ENCODE measurements around the gene CLEC11A.
"Not testable (repeated sequence)": the region's sequence is repeated elsewhere in the genome, so short reads cannot be mapped to it uniquely, and the experiment has no call there.

CLEC11A gene

GRCh38 chr19:50756244-50756643 is 33.1 kb downstream of the CLEC11A start:
- H3K4me1 Mint-ChIP-seq, H3K27ac Mint-ChIP-seq, H3K36me3 Mint-ChIP-seq, H3K4me3 Mint-ChIP-seq, H3K9me3 Mint-ChIP-seq: not testable (repeated sequence)
- peaks cover 15% of the 10 kb centered on the region for H3K27me3 Mint-ChIP-seq

GRCh38 chr19:50757624-50758023 is 34.5 kb downstream of the CLEC11A start:
- H3K4me3 Mint-ChIP-seq, H3K36me3 Mint-ChIP-seq, H3K9me3 Mint-ChIP-seq, H3K4me1 Mint-ChIP-seq, H3K27ac Mint-ChIP-seq: not testable (repeated sequence)
- peaks cover 13% of the 10 kb centered on the region for H3K27me3 Mint-ChIP-seq

GRCh38 chr19:50759076-50759475 is 35.9 kb downstream of the CLEC11A start:
- not testable (repeated sequence) for H3K36me3 Mint-ChIP-seq, H3K27ac Mint-ChIP-seq, H3K9me3 Mint-ChIP-seq, H3K4me3 Mint-ChIP-seq, H3K4me1 Mint-ChIP-seq
- H3K27me3 Mint-ChIP-seq: peaks cover 13% of the 10 kb centered on the region

- Mint-ChIP-seq H3K4me3 (no peak overlapping the region), H3K4me1 (no peaks in the 10 kb centered on the region), H3K27me3 (peaks cover 16% of the 10 kb centered on the region), H3K27ac (no peak overlapping the region), H3K9me3 (no peaks in the 10 kb centered on the region), H3K36me3 (no peaks in the 10 kb centered on the region)
Measured at GRCh38 chr19:50759886-50760285, 36.7 kb downstream of the CLEC11A start.

- H3K4me1 Mint-ChIP-seq, H3K36me3 Mint-ChIP-seq, H3K27ac Mint-ChIP-seq, H3K4me3 Mint-ChIP-seq, H3K9me3 Mint-ChIP-seq: not testable (repeated sequence)
- peaks cover 11% of the 10 kb centered on the region for H3K27me3 Mint-ChIP-seq
Measured at GRCh38 chr19:50761501-50761900, 38.3 kb downstream of the CLEC11A start.

GRCh38 chr19:50763521-50763920 is 40.4 kb downstream of the CLEC11A start:
- not testable (repeated sequence) for H3K4me1 Mint-ChIP-seq, H3K4me3 Mint-ChIP-seq, H3K27me3 Mint-ChIP-seq, H3K36me3 Mint-ChIP-seq, H3K9me3 Mint-ChIP-seq, H3K27ac Mint-ChIP-seq

- H3K9me3 Mint-ChIP-seq: no peaks in the 10 kb centered on the region
- peaks cover 7% of the 10 kb centered on the region for H3K27me3 Mint-ChIP-seq
- H3K4me1 Mint-ChIP-seq: no peaks in the 10 kb centered on the region
- no peaks in the 10 kb centered on the region for H3K36me3 Mint-ChIP-seq
- no peak overlapping the region for H3K27ac Mint-ChIP-seq
- H3K4me3 Mint-ChIP-seq: no peak overlapping the region
Measured at GRCh38 chr19:50764409-50764808, 41.2 kb downstream of the CLEC11A start.

- H3K27me3 Mint-ChIP-seq, H3K27ac Mint-ChIP-seq, H3K9me3 Mint-ChIP-seq, H3K36me3 Mint-ChIP-seq, H3K4me1 Mint-ChIP-seq, H3K4me3 Mint-ChIP-seq: not testable (repeated sequence)
Measured at GRCh38 chr19:50766746-50767145, 43.6 kb downstream of the CLEC11A start.

GRCh38 chr19:50767263-50767662 is 44.1 kb downstream of the CLEC11A start:
- H3K27ac Mint-ChIP-seq, H3K36me3 Mint-ChIP-seq, H3K9me3 Mint-ChIP-seq, H3K27me3 Mint-ChIP-seq, H3K4me3 Mint-ChIP-seq, H3K4me1 Mint-ChIP-seq: not testable (repeated sequence)

- Mint-ChIP-seq H3K36me3 (no peaks in the 10 kb centered on the region), H3K27ac (no peak overlapping the region), H3K9me3 (no peaks in the 10 kb centered on the region), H3K4me1 (no peaks in the 10 kb centered on the region), H3K4me3 (no peak overlapping the region), H3K27me3 (peaks cover 10% of the 10 kb centered on the region)
Measured at GRCh38 chr19:50768277-50768676, 45.1 kb downstream of the CLEC11A start.

- H3K27me3 Mint-ChIP-seq, H3K36me3 Mint-ChIP-seq, H3K4me3 Mint-ChIP-seq, H3K4me1 Mint-ChIP-seq, H3K9me3 Mint-ChIP-seq, H3K27ac Mint-ChIP-seq: not testable (repeated sequence)
Measured at GRCh38 chr19:50770164-50770563, 47.0 kb downstream of the CLEC11A start, which contains the start of gene GPR32. Gene GPR32 (plus strand): TSS chr19:50770464. CDS start chr19:50770601, 137 bp downstream.

GRCh38 chr19:50770888-50771287 is 47.7 kb downstream of the CLEC11A start:
- no peaks in the 10 kb centered on the region for H3K9me3 Mint-ChIP-seq
- H3K27ac Mint-ChIP-seq: no peak overlapping the region
- H3K36me3 Mint-ChIP-seq: no peaks in the 10 kb centered on the region
- H3K27me3 Mint-ChIP-seq: peaks cover 12% of the 10 kb centered on the region
- H3K4me1 Mint-ChIP-seq: no peaks in the 10 kb centered on the region
- H3K4me3 Mint-ChIP-seq: no peak overlapping the region

- no peaks in the 10 kb centered on the region for H3K36me3 Mint-ChIP-seq
- H3K9me3 Mint-ChIP-seq: no peaks in the 10 kb centered on the region
- H3K4me1 Mint-ChIP-seq: peaks cover 4% of the 10 kb centered on the region
- no peak overlapping the region for H3K27ac Mint-ChIP-seq
- H3K4me3 Mint-ChIP-seq: no peak overlapping the region
- H3K27me3 Mint-ChIP-seq: peaks cover 18% of the 10 kb centered on the region
Measured at GRCh38 chr19:50772476-50772875, 49.3 kb downstream of the CLEC11A start.

GRCh38 chr19:50772912-50773311 is 49.7 kb downstream of the CLEC11A start:
- H3K36me3 Mint-ChIP-seq, H3K4me3 Mint-ChIP-seq, H3K27ac Mint-ChIP-seq, H3K4me1 Mint-ChIP-seq, H3K9me3 Mint-ChIP-seq: not testable (repeated sequence)
- peaks cover 22% of the 10 kb centered on the region for H3K27me3 Mint-ChIP-seq

GRCh38 chr19:50773454-50773853 is 50.3 kb downstream of the CLEC11A start:
- not testable (repeated sequence) for H3K9me3 Mint-ChIP-seq, H3K4me3 Mint-ChIP-seq, H3K27ac Mint-ChIP-seq, H3K36me3 Mint-ChIP-seq
- Mint-ChIP-seq H3K27me3 (peaks cover 27% of the 10 kb centered on the region), H3K4me1 (peaks cover 13% of the 10 kb centered on the region)
